Neutrophil (primary cell): Measurements from ENCODE around the gene DDRGK1.
"Not testable (repeated sequence)": the region's sequence is repeated elsewhere in the genome, so short reads cannot be mapped to it uniquely, and the experiment has no call there.

Experiments used
- H3K27ac ChIP-seq: fragments of 200-600 bp; sonication (generic); 2 replicates; pipeline ENCODE4 v1.5.1; 2016; ENCODE audit warnings: mild to moderate bottlenecking, moderate library complexity
- H3K27me3 ChIP-seq: fragments of 200-600 bp; sonication (generic); 2 replicates; pipeline ENCODE4 v1.6.0; 2016; ENCODE audit warnings: mild to moderate bottlenecking
- H3K36me3 ChIP-seq: fragments of 200-600 bp; sonication (generic); 2 replicates; pipeline ENCODE4 v1.5.1; 2017
- H3K4me1 ChIP-seq, 2 experiments: fragments of 200-600 bp in 1 of 2; sonication (generic) in 1 of 2; 1 replicate in 1 of 2; 2 replicates in 1 of 2; pipeline versions ENCODE4 v1.5.1 to v1.6.1; 2013 to 2016; ENCODE audit warnings: low read depth in 1 of 2, low read length in 1 of 2, mild to moderate bottlenecking in 1 of 2, moderate library complexity in 1 of 2; ENCODE audit not compliant: control insufficient read depth in 1 of 2, insufficient read depth in 1 of 2
- H3K4me3 ChIP-seq, 2 experiments: fragments of 200-600 bp in 1 of 2; sonication (generic) in 1 of 2; 1 replicate in 1 of 2; 2 replicates in 1 of 2; pipeline ENCODE4 v1.5.1; 2013 to 2016; ENCODE audit warnings: low read depth in 1 of 2, low read length in 1 of 2, mild to moderate bottlenecking in 1 of 2, moderate library complexity in 1 of 2
- H3K9me3 ChIP-seq: fragments of 200-600 bp; sonication (generic); 2 replicates; pipeline ENCODE4 v1.5.1; 2016
- CTCF ChIP-seq: fragments of 200-600 bp; sonication (generic); IDR thresholded peaks from 2 replicates; pipeline ENCODE4 v1.5.1; 2016; ENCODE audit warnings: antibody characterized with exemption

The DDRGK1 gene

DNA sequence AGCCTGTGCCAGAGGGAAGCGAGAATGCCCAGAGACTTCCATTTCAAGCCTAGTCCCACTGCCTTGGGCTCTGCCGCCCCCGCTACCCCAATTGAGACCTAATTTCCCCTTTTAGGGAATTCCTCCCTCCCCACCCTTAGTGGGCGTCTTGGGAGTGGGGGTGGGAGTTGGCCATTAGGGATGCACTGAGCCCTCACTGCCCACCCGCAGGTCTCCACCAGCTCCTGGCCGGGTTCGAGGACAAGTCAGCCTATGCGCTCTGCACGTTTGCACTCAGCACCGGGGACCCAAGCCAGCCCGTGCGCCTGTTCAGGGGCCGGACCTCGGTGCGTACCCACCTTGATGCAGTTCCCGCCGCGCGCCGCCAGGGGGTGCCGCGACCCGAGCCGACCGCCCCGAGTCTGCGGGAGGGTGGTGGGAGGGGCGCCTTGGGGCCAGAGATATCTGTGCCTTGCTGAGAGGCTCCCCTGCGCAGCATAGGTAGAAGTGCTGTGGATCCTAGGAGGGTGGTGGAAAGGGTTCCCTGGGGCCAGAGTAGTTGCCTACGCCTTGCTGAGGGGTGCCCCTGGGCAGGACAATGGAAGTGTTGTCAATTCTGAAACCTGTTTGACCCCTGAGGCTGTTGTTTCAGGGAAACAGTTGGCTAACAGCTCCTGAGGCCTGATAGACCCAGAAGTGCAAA is 14.0 kb upstream of the DDRGK1 start:
- H3K27ac ChIP-seq = no peak overlapping the region
- H3K36me3 ChIP-seq = peaks cover 23% of the 10 kb centered on the region
- peaks cover 0 to 5% of the 10 kb centered on the region in 2 experiments for H3K4me1 ChIP-seq
- no peak overlapping the region for H3K4me3 ChIP-seq
- TF ChIP-seq CTCF = peak; percentile 95
- H3K27me3 ChIP-seq = no peaks in the 10 kb centered on the region
- no peaks in the 10 kb centered on the region for H3K9me3 ChIP-seq

DNA sequence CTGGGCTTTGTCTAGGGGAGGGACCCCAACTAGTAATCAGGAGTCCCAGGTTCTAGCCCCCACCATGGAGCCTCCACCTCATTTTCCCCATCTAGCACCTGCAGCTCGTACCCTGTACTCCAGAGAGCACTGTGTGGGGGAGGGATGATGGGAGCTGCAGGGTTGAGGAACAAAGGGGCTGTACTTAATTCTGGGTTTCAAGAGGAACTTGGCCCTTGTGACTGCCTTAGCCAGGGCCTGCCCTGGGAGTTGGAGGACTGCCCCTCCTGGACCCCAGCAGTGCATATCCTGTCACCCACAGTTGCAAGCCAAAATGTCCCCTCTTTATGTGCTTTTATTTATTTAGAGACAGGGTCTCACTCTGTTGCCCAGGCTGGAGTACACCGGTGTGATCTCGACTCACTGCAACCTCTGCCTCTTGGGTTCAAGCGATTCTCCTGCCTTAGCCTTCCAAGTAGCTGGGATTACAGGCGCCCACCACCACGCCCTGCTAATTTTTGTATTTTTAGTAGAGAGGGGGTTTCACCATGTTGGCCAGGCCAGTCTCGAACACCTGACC is 11.0 kb upstream of the DDRGK1 start:
- not testable (repeated sequence) for H3K36me3 ChIP-seq, H3K9me3 ChIP-seq, H3K4me1 ChIP-seq, H3K27ac ChIP-seq, H3K27me3 ChIP-seq, H3K4me3 ChIP-seq

- TF ChIP-seq CTCF = no peak
- no peaks in the 10 kb centered on the region for H3K27me3 ChIP-seq
- H3K9me3 ChIP-seq = no peaks in the 10 kb centered on the region
- H3K4me1 ChIP-seq = peaks cover 10 to 13% of the 10 kb centered on the region in 2 experiments
- no peak overlapping the region for H3K27ac ChIP-seq
- no peak overlapping the region for H3K4me3 ChIP-seq
- H3K36me3 ChIP-seq = peaks cover 4% of the 10 kb centered on the region
These were observed 8.7 kb upstream of the DDRGK1 start for GRCh38 chr20:3213226-3213625.

- Histone ChIP-seq H3K27ac (no peak overlapping the region), H3K36me3 (peaks cover 1% of the 10 kb centered on the region), H3K9me3 (no peaks in the 10 kb centered on the region), H3K4me1 (peaks cover 10 to 13% of the 10 kb centered on the region in 2 experiments), H3K27me3 (no peaks in the 10 kb centered on the region), H3K4me3 (peak overlapping the region; percentile 78 to 93)
- TF ChIP-seq CTCF = no peak
These were observed 5.9 kb upstream of the DDRGK1 start for GRCh38 chr20:3210346-3210745.

DNA sequence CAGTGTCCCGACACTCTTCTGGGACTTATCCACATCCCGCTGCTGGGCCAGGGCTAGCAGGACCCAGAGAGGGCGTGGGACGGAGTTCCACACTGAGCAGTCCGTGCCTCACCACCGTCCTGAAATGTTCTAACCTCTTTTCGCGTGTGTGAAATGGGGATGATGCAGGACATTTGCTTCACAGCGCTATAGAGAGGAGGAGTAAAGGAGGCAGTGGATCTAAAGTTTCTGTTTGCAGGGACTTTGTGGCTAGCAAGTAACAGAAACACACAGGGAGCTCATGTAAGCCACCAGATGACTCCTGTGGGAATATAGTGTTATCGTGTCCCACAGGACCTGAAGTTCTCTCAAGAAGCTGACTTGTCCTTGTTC is 5.5 kb upstream of the DDRGK1 start:
- Histone ChIP-seq H3K4me1 (peaks cover 10 to 13% of the 10 kb centered on the region in 2 experiments), H3K36me3 (no peaks in the 10 kb centered on the region), H3K27ac (peak overlapping the region; percentile 72), H3K27me3 (no peaks in the 10 kb centered on the region), H3K9me3 (no peaks in the 10 kb centered on the region), H3K4me3 (peak overlapping the region; percentile 78 to 93)
- TF ChIP-seq CTCF = no peak

GRCh38 chr20:3209257-3209945 is 4.9 kb upstream of the DDRGK1 start, which contains the start of gene ITPA:
Gene ITPA (plus strand): TSS chr20:3209498. CDS start chr20:3209552, 54 bp downstream.
- Histone ChIP-seq H3K9me3 (no peaks in the 10 kb centered on the region), H3K4me3 (peak within 1 kb of the TSS; percentile 78 to 93), H3K27ac (peak within 1 kb of the TSS; percentile 72), H3K36me3 (no peaks in the 10 kb centered on the region), H3K4me1 (peaks cover 13 to 14% of the 10 kb centered on the region in 2 experiments), H3K27me3 (no peaks in the 10 kb centered on the region)
- TF ChIP-seq CTCF = no peak
